KMS-11 (cell line): Measurements from ENCODE around the gene ELAVL1.

ENCODE experiments used
- H2AFZ ChIP-seq: fragments of 200-600 bp; sonication (generic); 2 replicates; pipeline ENCODE4 v1.6.1; 2016; ENCODE audit warnings: antibody characterized with exemption, mixed run types, low read depth
- H3K27ac ChIP-seq: fragments of 200-600 bp; sonication (generic); 2 replicates; pipeline ENCODE4 v1.6.1; 2016; ENCODE audit warnings: mild to moderate bottlenecking, mixed run types
- H3K27me3 ChIP-seq: fragments of 200-600 bp; sonication (generic); 2 replicates; pipeline ENCODE4 v1.6.1; 2017; ENCODE audit warnings: mild to moderate bottlenecking, low read depth, mixed run types, moderate library complexity; ENCODE audit not compliant: insufficient read depth
- H3K36me3 ChIP-seq: fragments of 200-600 bp; sonication (generic); 2 replicates; pipeline ENCODE4 v1.6.1; 2017; ENCODE audit warnings: mild to moderate bottlenecking, mixed run types; ENCODE audit not compliant: insufficient read depth
- H3K4me1 ChIP-seq: fragments of 200-600 bp; sonication (generic); 2 replicates; pipeline ENCODE4 v1.6.1; 2016; ENCODE audit warnings: mild to moderate bottlenecking, low read depth, mixed run types; ENCODE audit not compliant: poor library complexity, severe bottlenecking
- H3K4me2 ChIP-seq: fragments of 200-600 bp; sonication (generic); 2 replicates; pipeline ENCODE4 v1.7.0; 2016; ENCODE audit warnings: mild to moderate bottlenecking, mixed run types
- H3K4me3 ChIP-seq: fragments of 200-600 bp; sonication (generic); IDR thresholded peaks from 2 replicates; pipeline ENCODE4 v1.6.1; 2017; ENCODE audit warnings: low read depth, low read length, mixed read lengths; ENCODE audit not compliant: insufficient read depth
- H3K79me2 ChIP-seq: fragments of 200-600 bp; sonication (generic); 2 replicates; pipeline ENCODE4 v1.6.1; 2016; ENCODE audit warnings: low read depth, mixed run types; ENCODE audit not compliant: insufficient read depth
- H3K9ac ChIP-seq: fragments of 200-600 bp; sonication (generic); 2 replicates; pipeline ENCODE4 v1.6.1; 2016; ENCODE audit warnings: mild to moderate bottlenecking, mixed run types
- H4K20me1 ChIP-seq: fragments of 200-600 bp; sonication (generic); 2 replicates; pipeline ENCODE4 v1.6.1; 2016; ENCODE audit warnings: mild to moderate bottlenecking, mixed run types; ENCODE audit not compliant: insufficient read depth
- CTCF ChIP-seq: fragments of 200-600 bp; sonication (generic); conservative IDR thresholded peaks from 2 replicates; pipeline ENCODE4 v1.6.1; 2017; ENCODE audit warnings: low read depth, mild to moderate bottlenecking, antibody characterized with exemption, low read length, moderate library complexity, mixed read lengths

The ELAVL1 gene

DNA sequence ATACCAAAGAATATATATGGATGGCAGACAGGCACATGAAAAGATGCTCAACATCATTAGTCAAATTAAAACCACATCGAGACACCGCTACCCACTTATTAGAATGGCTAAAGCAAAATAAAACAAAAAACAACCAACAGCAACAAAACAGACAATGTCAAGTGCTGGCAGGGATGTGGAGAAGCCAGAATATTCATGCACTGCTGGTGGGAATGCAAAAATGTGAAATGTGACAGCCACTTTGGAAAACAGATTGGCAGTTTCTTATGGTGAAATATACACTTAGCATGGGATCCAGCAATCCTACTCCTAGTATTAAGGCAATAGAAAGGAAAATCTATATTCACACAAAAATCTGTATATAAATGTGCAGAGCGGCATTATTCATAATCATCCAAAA, 8.6 kb downstream of the ELAVL1 start:
- Histone ChIP-seq H3K9ac (no peak overlapping the region), H3K36me3 (no peaks in the 10 kb centered on the region), H3K27me3 (no peaks in the 10 kb centered on the region), H4K20me1 (peaks cover 65% of the 10 kb centered on the region), H2AFZ (no peak overlapping the region), H3K4me2 (no peak overlapping the region), H3K27ac (no peak overlapping the region), H3K4me3 (no peak overlapping the region), H3K4me1 (peaks cover 7% of the 10 kb centered on the region), H3K79me2 (peaks cover 97% of the 10 kb centered on the region)
- no peak for TF ChIP-seq CTCF

DNA sequence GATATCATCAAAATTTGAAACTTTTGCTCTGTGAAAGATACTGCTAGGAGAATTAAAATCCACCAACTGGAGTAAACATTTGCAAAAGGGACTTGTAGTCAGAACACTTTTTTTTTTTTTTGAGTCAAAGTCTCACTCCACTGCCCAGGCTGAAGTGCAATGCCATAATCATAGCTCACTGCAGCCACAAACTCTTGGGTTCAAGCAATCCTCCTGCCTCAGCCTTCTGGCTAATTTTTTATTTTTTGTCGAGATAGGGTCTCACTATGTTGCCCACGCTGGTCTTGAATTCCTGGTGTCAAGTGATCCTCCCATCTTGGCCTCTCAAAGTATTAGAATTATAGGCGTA, 9.7 kb downstream of the ELAVL1 start:
- Histone ChIP-seq H3K27me3 (no peaks in the 10 kb centered on the region), H3K27ac (no peak overlapping the region), H3K9ac (no peak overlapping the region), H3K79me2 (peaks cover 86% of the 10 kb centered on the region), H3K36me3 (no peaks in the 10 kb centered on the region), H3K4me3 (no peak overlapping the region), H3K4me2 (no peak overlapping the region), H2AFZ (no peak overlapping the region), H3K4me1 (peaks cover 7% of the 10 kb centered on the region), H4K20me1 (peaks cover 55% of the 10 kb centered on the region)
- no peak for TF ChIP-seq CTCF

DNA sequence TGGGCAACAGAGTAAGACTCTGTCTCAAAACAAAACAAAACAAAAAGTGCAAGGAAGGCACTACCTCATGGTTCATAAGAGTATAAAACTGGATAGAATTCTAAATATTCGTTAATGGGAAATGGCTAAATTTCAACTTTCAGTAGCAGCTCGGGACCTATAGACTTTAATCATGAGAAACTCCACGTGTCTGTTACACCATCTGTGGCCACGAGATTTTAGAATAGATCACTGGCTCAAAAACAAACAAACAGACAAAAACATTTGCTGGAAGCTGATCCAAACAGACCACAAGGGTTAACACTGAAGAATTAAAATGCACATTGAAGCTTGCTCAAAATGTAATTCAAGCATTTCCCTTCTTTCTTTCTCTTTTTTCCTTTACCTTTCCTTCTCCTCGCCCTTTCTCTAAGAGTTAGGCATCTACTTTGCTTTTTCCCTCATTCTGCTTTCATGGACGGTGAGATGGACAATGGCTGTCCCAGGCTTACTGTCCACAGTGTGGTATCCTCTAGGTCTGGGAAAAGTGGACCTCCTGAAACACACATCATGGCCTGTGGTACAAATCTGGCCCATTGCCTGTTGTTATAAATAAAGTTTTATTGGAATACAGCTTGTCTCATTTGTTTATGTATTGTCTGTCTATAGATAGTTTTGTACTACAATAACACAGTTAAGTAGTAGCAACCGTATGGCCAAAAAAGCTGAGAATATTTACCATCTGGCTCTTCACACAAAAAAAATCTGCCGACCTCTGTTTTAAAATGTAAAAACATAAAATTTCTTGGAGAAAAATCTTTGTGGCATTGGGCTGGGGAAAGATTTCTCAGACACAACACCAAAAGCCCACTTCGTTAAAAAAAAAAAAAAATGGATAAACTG, 10.3 kb downstream of the ELAVL1 start:
- Histone ChIP-seq H3K79me2 (peaks cover 80% of the 10 kb centered on the region), H3K9ac (no peak overlapping the region), H3K36me3 (no peaks in the 10 kb centered on the region), H3K27ac (no peak overlapping the region), H3K27me3 (no peaks in the 10 kb centered on the region), H3K4me3 (no peak overlapping the region), H4K20me1 (peaks cover 50% of the 10 kb centered on the region), H2AFZ (no peak overlapping the region), H3K4me2 (no peak overlapping the region), H3K4me1 (peaks cover 7% of the 10 kb centered on the region)
- no peak for TF ChIP-seq CTCF

GRCh38 chr19:7994114-7994513, 11.3 kb downstream of the ELAVL1 start:
- Histone ChIP-seq H3K4me1 (peaks cover 7% of the 10 kb centered on the region), H4K20me1 (peaks cover 48% of the 10 kb centered on the region), H3K4me3 (no peak overlapping the region), H3K27ac (no peak overlapping the region), H2AFZ (no peak overlapping the region), H3K9ac (no peak overlapping the region), H3K4me2 (no peak overlapping the region), H3K27me3 (no peaks in the 10 kb centered on the region), H3K79me2 (peaks cover 70% of the 10 kb centered on the region), H3K36me3 (no peaks in the 10 kb centered on the region)
- TF ChIP-seq CTCF = no peak
